HG03280 (cell line): ENCODE measurements around the gene FYCO1.

Source experiments
- ATAC-seq: cut with Tn5 transposase; IDR thresholded peaks from one replicate; pipeline ENCODE4 v1.9.1; 2021; ENCODE audit warnings: mild to moderate bottlenecking, moderate library complexity; ENCODE audit not compliant: unreplicated experiment

FYCO1 gene

DNA sequence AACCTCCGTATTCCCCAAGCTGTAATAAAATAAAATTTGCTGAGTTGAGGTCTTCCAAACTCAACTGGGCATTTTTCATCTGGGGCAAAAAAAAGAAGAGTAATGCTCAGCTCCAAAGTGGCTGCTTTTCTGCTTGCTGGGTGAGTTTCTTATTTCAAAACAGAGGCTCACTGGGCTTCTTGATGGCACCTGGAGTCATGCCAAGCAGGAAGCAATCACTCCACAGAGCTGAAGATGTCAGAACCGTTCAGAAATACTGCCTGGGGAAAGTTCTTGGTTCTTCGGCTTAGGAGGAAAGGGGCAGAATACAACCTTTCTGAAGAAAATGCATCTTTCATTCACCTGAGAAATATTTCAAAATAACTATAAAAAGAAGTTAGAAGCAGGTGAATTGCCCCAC, 105.2 kb downstream of the FYCO1 start:
- no peak for ATAC-seq

DNA sequence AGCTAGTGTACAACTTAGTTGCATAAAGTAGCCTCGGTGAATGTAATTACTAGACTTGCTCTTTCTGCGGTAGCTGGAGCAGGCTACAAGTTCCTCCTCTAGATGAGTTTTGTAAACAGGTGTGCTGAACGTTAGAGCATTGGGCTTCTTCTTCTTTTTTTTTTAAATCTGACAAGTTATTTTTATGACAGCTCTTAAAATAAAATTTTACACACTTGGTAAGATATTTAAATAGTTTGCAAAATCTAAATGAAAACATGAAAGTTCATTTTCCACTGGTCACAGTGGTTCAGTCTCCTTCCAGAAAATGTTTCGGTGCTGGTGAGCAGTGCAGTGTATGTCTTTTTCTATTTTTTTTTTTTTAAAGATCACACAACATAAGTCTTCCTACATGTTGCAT, 106.3 kb downstream of the FYCO1 start:
- ATAC-seq: no peak

- no peak for ATAC-seq
Measured at GRCh38 chr3:45887759-45888511, 107.7 kb downstream of the FYCO1 start.

DNA sequence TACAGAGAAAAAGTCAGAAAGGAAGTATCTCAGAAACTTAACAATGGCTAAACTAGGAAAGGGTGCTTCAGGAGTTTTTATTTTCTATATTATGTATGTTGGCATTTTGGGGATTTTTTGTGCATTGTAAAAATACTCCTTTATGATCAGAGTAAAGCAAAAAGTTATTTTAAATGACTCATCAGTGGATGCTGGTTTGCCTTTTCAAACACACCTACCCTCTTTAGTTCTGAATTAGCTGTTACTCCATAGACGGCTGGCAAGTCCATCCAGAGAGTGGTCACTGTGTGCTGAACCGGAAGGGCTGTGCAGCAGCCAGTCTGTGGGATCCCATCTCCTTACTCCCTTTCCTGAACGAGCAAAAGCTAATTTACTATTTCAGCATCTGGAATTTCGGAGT, 108.3 kb downstream of the FYCO1 start:
- ATAC-seq: no peak

DNA sequence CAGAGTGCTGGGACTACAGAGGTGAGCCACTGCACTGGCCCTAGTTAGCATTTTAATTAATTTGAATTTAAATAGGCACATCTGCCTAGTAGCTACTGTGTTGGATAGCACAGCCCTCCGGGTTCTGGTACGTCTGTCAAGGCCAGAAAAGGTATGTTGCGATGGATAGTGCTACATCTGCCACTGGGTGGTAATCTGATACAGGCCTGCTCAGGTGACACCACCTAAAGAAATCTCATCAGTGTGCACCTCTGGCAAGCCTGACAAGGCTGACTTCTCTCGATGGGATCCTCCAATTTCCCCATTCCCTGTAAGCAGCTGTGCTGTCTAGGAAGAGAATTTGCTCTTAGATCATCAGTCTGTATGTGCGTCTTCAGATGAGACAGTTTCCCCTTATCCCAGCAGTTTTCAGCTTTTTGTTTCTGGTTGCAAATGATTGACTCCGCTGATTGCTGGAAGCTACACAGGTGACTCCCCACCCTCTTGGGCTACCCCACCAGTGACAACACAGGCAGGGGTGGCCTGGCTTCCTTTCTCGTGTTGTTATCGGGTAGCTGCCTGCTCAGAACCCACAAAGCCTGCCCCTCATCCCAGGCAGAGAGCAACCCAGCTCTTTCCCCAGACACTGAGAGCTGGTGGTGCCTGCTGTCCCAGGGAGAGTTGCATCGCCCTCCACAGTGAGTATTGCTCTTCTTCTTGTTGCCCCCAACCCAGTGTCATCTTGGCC, 109.5 kb downstream of the FYCO1 start, which contains the start of gene CCR9:
TSS of gene CCR9 (plus strand) at position 565 of the 727 bp plus-strand sequence. CDS start 8,391 bp downstream, outside the sequence.
- ATAC-seq: no peak

DNA sequence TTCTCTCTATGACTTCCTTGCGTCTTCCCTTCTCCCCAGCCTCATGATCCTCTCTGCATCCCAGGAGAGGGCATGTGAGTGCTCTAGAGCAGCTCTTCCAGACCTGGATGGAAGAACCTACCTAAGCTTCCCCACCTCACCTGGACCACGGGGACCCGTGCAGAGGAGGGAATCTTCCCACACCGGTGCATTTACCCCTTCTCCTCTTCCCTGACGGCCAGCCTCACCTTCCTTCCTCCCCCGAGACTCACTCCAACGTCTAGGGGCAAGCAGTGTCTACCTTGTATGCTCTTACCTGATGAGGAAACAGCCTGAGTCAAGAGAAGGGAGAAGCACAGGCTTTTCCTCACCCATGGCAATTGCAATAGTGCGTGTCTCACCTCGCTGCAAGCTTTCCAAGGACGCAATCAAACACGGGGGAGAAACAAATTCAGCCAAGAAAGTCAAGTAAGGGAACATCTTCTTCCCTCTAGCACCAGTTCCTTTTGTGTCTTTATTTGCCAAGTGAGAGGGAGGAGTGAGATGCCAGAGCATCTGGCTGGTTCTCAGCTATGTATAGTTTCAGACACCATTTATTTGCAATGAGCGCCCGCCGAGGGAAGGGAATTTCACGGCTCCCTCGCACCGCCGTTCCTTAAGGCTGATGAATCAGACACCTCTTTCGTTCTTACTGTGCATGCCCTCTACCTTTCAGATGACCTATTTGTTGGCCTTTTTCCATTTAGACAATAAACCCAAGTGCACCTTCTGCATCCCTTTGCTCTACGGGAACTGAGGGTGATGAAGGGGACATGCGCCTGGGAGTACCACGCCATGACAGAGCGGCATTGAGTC, 111.0 kb downstream of the FYCO1 start:
- ATAC-seq: no peak

DNA sequence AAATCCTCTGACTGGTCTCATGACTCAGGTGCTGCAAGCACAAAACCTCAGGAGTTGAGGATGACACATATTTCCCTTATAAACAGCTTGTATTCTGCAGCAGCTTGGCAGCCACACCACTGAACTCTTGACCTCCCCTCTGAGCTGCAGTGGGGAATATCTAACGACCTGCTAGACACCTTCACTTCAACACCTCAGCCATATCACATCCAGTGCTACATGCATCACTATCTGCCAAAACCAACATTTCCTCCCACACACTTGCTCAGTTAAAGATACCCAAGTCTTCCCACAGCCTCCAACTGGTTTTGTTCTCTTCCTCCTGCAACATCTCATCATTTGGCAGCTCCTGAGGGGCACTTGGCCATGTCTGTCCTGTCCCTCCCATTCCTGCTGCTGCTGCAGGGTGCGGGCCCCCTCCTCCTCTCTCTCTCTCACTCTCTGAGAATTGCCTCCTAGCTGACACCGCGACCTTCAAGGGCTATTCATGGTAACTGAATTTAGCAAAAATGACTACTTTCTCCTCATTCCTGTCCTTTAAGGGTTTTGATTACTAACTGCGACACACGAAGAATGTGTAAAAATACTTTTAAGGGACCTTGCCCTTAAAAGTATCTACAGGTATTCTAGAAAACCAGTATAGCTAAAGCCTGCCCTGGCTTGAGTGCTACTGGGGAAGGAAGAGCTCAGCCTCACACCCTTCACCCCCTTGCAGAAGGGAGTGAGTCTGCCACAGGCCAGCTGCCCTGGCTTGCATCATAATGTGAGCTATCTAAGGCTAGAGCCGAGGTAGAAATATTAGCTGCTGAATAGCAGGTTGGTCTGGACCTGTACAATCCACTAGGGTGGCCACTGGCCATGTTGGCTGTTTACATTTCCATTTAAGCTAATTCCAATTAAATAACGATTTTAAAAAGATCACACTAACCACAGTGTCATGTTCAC, 114.3 kb downstream of the FYCO1 start:
- no peak for ATAC-seq

DNA sequence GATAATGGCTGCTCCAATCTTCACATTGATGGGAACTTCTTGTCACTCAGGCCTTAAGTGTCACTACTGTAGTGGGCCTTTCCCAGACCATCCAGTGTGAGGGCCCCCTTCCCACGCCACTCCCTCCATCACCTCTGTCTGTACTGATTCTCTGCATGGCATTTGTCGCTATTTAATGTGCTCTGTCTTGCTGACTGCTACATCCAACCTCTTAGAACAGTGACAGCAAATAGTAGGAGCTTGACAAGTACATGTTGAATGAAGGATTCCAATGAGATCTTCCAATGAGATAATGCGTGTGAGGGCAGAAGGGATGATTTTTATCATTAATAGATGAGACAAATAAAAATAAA, 114.9 kb downstream of the FYCO1 start:
- ATAC-seq: no peak

- ATAC-seq: no peak
Measured at GRCh38 chr3:45878124-45878523, 117.5 kb downstream of the FYCO1 start.

- no peak for ATAC-seq
Measured at GRCh38 chr3:45874677-45875346, 120.8 kb downstream of the FYCO1 start.

DNA sequence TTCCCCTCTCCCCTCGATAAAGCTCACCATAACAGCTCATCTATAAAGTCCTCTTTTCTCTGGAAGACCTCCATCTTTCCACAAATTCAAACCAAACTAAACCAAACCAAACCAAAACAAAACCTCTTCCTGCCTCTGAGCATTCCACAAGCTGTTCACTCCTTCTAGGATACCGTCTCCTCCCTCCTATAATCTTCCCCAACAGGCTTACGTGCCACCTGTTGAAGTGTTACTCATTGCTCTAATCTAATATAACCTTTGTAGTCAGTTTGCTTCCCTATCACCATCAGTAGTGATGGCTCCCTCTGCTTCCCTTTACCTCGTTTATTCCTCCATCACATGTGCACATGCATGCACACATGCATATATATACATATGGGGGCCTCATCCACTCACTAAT, 122.0 kb downstream of the FYCO1 start:
- no peak for ATAC-seq

- ATAC-seq: no peak
Measured at GRCh38 chr3:45873036-45873435, 122.6 kb downstream of the FYCO1 start.

- no peak for ATAC-seq
Measured at GRCh38 chr3:45872569-45872968, 123.1 kb downstream of the FYCO1 start.

GRCh38 chr3:45871780-45872179, 123.8 kb downstream of the FYCO1 start:
- no peak for ATAC-seq

DNA sequence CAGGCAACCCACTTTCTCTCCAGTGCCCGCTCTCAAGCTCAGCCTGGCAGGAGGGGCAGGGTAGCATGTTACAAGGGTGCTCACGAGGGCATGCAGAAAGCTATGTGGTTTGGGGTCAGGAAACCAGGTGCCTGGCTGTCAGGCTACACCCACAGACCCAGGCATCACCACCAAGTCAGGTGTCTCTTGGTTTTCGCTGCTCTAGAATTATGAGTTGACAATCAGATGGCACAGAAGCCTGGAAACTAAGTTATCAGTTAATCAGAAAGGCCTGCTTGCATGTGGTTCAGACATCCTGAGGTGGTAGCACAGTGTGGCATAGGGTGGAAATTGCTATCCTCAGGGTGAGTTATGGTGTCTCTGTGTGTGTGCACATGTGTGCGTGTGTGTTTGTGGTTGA, 125.5 kb downstream of the FYCO1 start:
- no peak for ATAC-seq

- no peak for ATAC-seq
Measured at GRCh38 chr3:45869638-45870037, 126.0 kb downstream of the FYCO1 start.

- ATAC-seq: no peak
Measured at GRCh38 chr3:45868650-45869049, 127.0 kb downstream of the FYCO1 start.

- ATAC-seq: no peak
Measured at GRCh38 chr3:45868213-45868612, 127.4 kb downstream of the FYCO1 start.
